ENCODE results near the gene ZMYND15. TPM values are rescaled to one million over a fixed set of nuclear protein-coding genes. Genes with fewer than 3 reads are reported as not detected.

ZMYND15 gene
- total RNA-seq, 4 donors from 2014 or later = 0.29 to 0.44 (median 0.37) TPM

- H3K4me3 ChIP-seq (replicated peaks in 1 of 3) = no peak overlapping the region
- no peaks in the 10 kb centered on the region for H3K4me1 ChIP-seq
- intact Hi-C loops (cut with DNase I) = no loop called here
- 80 to 88% methylated on average over 3 of the region's 3 CpGs for WGBS, 2 donors
- H3K27ac ChIP-seq = no peak overlapping the region
- no peaks in the 10 kb centered on the region for H3K9me3 ChIP-seq
- TF ChIP-seq CTCF (IDR thresholded peaks at IDR 0.05) = no peak
- TF ChIP-seq POLR2A (IDR thresholded peaks at IDR 0.05) = no peak
- no peaks in the 10 kb centered on the region for H3K36me3 ChIP-seq
- no peaks in the 10 kb centered on the region for H3K27me3 ChIP-seq
- no peak for DNase-seq
These were observed 26.6 kb downstream of the ZMYND15 start for GRCh38 chr17:4766201-4766600.

GRCh38 chr17:4766723-4767122 lies 27.1 kb downstream of the ZMYND15 start:
- no peak overlapping the region for H3K27ac ChIP-seq

GRCh38 chr17:4768298-4768697 lies 28.7 kb downstream of the ZMYND15 start:
- no peaks in the 10 kb centered on the region for H3K27me3 ChIP-seq
- no peaks in the 10 kb centered on the region for H3K9me3 ChIP-seq
- intact Hi-C loops (cut with DNase I) = no loop called here
- DNase-seq = no peak
- WGBS, 2 donors = 71 to 91% methylated on average over 6 of the region's 6 CpGs
- no peaks in the 10 kb centered on the region for H3K36me3 ChIP-seq
- no peak for TF ChIP-seq POLR2A (IDR thresholded peaks at IDR 0.05)
- TF ChIP-seq CTCF (IDR thresholded peaks at IDR 0.05) = no peak
- no peaks in the 10 kb centered on the region for H3K4me1 ChIP-seq
- H3K4me3 ChIP-seq (replicated peaks in 1 of 3) = no peak overlapping the region
- H3K27ac ChIP-seq = no peak overlapping the region

More at GRCh38 chr17:4766723-4767122, 27.1 kb downstream of the ZMYND15 start:
- DNase-seq = no peak
- no peaks in the 10 kb centered on the region for H3K36me3 ChIP-seq
- H3K4me3 ChIP-seq (replicated peaks in 1 of 3) = no peak overlapping the region
- no peaks in the 10 kb centered on the region for H3K9me3 ChIP-seq
- no peaks in the 10 kb centered on the region for H3K4me1 ChIP-seq
- whole genome bisulfite sequencing, 2 donors = 74 to 84% methylated on average over 9 of the region's 9 CpGs
- intact Hi-C loops (cut with DNase I) = no loop called here
- TF ChIP-seq CTCF (IDR thresholded peaks at IDR 0.05) = no peak
- TF ChIP-seq POLR2A (IDR thresholded peaks at IDR 0.05) = no peak
- no peaks in the 10 kb centered on the region for H3K27me3 ChIP-seq

- WGBS, 2 donors = 83 to 87% methylated on average over 2 of the region's 2 CpGs
- H3K9me3 ChIP-seq = no peaks in the 10 kb centered on the region
- H3K27ac ChIP-seq = no peak overlapping the region
- H3K4me1 ChIP-seq = no peaks in the 10 kb centered on the region
- TF ChIP-seq POLR2A (IDR thresholded peaks at IDR 0.05) = no peak
- TF ChIP-seq CTCF (IDR thresholded peaks at IDR 0.05) = no peak
- H3K36me3 ChIP-seq = no peaks in the 10 kb centered on the region
- intact Hi-C loops (cut with DNase I) = no loop called here
- no peak for DNase-seq
- H3K4me3 ChIP-seq (replicated peaks in 1 of 3) = no peak overlapping the region
- no peaks in the 10 kb centered on the region for H3K27me3 ChIP-seq
These were observed 30.0 kb downstream of the ZMYND15 start for GRCh38 chr17:4769628-4770027.

- Histone ChIP-seq H3K9me3 (no peaks in the 10 kb centered on the region), H3K4me3 (replicated peaks in 1 of 3) (no peak within 1 kb of the TSS), H3K27me3 (no peaks in the 10 kb centered on the region), H3K4me1 (no peaks in the 10 kb centered on the region), H3K36me3 (no peaks in the 10 kb centered on the region), H3K27ac (no peak within 1 kb of the TSS)
- intact Hi-C loops (cut with DNase I) = no loop called here
- WGBS, 2 donors = 66 to 77% methylated on average over 12 to 13 of the region's 13 CpGs
- TF ChIP-seq POLR2A (IDR thresholded peaks at IDR 0.05) (no peak), CTCF (IDR thresholded peaks at IDR 0.05) (no peak)
- no peak for DNase-seq
These were observed 32.0 kb downstream of the ZMYND15 start, which contains the start of gene TM4SF5 for GRCh38 chr17:4771519-4772234. TM4SF5 (plus strand) TSS chr17:4771886; CDS start chr17:4771923, 37 bp downstream.

Data from thyroid gland (tissue), 4 donors.